Measurements from ENCODE around the gene CAPG. TPM values are rescaled to one million over a fixed set of nuclear protein-coding genes. Genes with fewer than 3 reads are reported as not detected.
"Not testable (repeated sequence)": the region's sequence is repeated elsewhere in the genome, so short reads cannot be mapped to it uniquely, and the experiment has no call there.

Gene CAPG
- total RNA-seq, 1 donor = 56.6 TPM

DNA sequence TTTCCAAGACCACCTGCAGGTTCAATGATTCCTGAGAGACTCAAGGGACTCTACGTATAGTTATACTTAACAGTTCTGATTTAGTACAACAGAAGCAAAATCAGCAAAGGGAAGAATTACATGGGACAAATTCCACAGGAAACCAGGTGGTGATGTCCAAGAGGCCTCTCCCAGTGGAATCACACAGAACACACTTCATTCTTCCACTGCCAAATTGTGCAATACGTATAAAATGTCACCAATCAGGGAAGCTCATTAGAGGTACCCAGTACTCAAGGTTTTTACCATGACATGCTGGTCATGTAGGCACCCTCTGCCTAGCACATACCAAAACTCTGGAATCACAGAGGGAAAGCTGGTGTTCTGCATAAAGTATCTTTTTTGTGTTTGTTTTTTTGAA, 22.4 kb downstream of the CAPG start:
- no peak for DNase-seq (ENCODE audit: low read depth)
- TF ChIP-seq, protein P1, sequence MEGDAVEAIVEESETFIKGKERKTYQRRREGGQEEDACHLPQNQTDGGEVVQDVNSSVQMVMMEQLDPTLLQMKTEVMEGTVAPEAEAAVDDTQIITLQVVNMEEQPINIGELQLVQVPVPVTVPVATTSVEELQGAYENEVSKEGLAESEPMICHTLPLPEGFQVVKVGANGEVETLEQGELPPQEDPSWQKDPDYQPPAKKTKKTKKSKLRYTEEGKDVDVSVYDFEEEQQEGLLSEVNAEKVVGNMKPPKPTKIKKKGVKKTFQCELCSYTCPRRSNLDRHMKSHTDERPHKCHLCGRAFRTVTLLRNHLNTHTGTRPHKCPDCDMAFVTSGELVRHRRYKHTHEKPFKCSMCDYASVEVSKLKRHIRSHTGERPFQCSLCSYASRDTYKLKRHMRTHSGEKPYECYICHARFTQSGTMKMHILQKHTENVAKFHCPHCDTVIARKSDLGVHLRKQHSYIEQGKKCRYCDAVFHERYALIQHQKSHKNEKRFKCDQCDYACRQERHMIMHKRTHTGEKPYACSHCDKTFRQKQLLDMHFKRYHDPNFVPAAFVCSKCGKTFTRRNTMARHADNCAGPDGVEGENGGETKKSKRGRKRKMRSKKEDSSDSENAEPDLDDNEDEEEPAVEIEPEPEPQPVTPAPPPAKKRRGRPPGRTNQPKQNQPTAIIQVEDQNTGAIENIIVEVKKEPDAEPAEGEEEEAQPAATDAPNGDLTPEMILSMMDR (IDR thresholded peaks at IDR 0.05; ENCODE audit: insufficient read depth, low read depth, low read length) = no peak

DNA sequence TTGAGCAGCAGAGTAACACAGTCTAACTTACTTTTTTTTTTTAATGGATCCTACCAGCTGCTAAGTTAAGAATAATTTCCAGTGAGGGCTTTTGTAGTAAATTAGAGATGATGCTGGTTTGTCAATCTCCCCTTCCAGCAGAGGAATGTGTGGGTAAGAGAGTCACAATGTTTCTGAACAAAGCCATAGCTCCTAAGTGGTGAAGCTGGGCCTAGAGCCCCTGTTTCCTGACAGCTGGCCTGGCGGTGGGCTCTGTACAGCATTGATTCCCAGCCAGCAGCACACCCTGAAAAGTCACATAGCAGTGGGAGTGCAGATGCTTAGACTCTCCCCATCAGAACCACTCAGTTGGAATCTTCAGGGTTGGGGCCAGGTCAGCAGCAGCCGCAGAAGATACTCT, 24.4 kb downstream of the CAPG start:
- no peak for DNase-seq (ENCODE audit: low read depth)
- TF ChIP-seq, protein P1 (IDR thresholded peaks at IDR 0.05; ENCODE audit: insufficient read depth, low read depth, low read length) = no peak
- no peak overlapping the region for H3K4me3 ChIP-seq (ENCODE audit: low read depth, low read length)

More for the DNA sequence above, 22.4 kb downstream of the CAPG start:
- no peak overlapping the region for H3K4me3 ChIP-seq (ENCODE audit: low read depth, low read length)

DNA sequence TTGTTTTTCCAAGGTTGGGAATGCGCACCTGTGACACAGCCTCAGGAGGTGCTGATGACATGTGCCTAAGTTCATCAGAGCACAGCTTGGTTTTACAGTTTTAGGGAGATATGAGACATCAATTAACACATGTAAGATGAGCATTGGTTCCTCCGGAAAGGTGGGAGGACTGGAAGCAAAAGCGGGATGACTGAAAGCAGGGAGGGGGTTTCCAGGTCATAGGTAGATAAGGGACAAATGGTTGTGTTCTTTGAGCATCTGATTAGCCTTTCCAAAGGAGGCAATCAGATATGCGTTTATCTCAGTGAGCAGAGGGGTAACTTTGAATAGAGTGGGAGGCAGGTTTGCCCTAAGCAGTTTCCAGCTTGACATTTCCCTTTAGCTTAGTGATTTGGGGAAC, 26.3 kb downstream of the CAPG start:
- no peak for DNase-seq (ENCODE audit: low read depth)
- TF ChIP-seq, protein P1 (IDR thresholded peaks at IDR 0.05; ENCODE audit: insufficient read depth, low read depth, low read length) = no peak

DNA sequence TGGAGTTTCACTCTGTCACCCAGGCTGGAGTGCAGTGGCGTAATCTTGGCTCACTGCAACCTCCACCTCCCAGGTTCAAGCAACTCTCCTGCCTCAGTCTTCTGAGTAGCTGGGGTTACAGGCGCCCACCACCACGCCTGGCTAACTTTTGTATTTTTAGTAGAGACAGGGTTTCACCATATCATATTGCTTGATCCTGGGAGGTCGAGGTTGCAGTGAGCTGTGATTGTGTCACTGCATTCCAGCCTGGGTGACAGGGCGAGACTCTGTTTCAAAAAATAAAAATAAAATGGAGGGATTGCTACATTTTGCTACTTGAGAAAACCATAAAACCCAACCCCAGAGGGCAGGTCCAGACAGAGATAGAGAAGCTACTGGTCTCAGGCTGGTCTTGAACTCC, 27.0 kb downstream of the CAPG start:
- peak; percentile 30 for DNase-seq (ENCODE audit: low read depth)
- not testable (repeated sequence) for H3K4me3 ChIP-seq (ENCODE audit: low read depth, low read length)

More for the DNA sequence above, 26.3 kb downstream of the CAPG start:
- no peak overlapping the region for H3K4me3 ChIP-seq (ENCODE audit: low read depth, low read length)

DNA sequence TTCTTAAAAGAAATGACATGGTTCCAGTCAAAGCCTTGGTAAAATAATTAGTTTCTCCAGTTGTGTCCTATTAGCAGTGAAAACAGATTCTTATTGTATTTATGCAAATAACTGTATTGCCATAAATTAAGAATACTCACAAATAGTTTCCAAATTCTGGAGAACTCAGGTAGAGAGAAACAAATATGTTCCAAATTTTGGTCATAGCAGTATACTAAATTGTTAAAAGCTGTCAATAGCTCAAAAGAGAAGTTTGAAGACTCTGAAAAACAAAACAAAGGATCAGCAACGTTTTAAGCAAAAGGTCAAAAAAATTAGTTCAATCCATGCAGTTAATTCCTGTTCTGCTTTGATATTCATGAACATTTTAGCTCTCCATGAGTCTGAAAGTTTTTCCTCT, 30.1 kb downstream of the CAPG start:
- no peak overlapping the region for H3K4me3 ChIP-seq (ENCODE audit: low read depth, low read length)
- no peak for DNase-seq (ENCODE audit: low read depth)
- TF ChIP-seq, protein P1 (IDR thresholded peaks at IDR 0.05; ENCODE audit: insufficient read depth, low read depth, low read length) = no peak

DNA sequence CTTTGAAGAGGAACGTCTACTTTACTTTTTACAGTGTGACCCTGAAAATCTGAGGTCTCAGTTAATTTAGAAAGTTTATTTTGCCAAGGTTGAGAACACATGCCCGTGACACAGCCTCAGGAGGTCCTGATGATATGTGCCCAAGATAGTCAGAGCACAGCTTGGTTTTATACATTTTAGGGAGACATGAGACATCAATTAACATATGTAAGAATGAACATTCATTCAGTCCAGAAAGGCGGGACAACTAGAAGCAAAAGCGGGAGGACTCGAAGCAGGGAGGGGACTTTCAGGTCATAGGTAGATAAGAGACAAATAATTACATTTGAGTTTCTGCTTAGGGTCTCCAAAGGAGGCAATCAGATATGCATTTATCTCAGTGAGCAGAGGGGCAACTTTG, 31.9 kb downstream of the CAPG start:
- H3K4me3 ChIP-seq (ENCODE audit: low read depth, low read length) = no peak overlapping the region
- TF ChIP-seq, protein P1 (IDR thresholded peaks at IDR 0.05; ENCODE audit: insufficient read depth, low read depth, low read length) = no peak
- DNase-seq (ENCODE audit: low read depth) = no peak

DNA sequence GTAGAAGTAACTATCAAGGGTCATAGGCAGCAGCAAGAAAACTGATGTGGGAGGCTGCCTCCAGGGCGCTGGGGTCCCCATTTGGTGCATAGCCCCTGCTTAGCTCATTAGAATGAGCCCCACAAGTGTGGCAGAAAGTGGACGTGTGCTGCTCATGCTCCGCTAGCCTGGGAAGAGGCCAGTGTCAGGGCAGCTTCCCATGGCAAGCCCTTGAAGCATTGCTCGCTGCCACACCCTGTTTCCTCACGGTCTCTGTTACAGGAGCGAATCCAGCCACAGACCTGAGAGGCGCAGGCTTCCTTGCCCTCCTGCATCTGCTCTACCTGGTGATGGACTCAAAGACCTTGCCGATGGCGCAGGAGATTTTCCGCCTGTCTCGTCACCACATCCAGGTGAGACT, 33.1 kb downstream of the CAPG start:
- TF ChIP-seq, protein P1 (IDR thresholded peaks at IDR 0.05; ENCODE audit: insufficient read depth, low read depth, low read length) = no peak
- no peak for DNase-seq (ENCODE audit: low read depth)
- H3K4me3 ChIP-seq (ENCODE audit: low read depth, low read length) = no peak overlapping the region
